Amniotic stem cell (primary cell): ENCODE data around the gene ZNF8.
"Not testable (repeated sequence)": the region's sequence is repeated elsewhere in the genome, so short reads cannot be mapped to it uniquely, and the experiment has no call there.

Source experiments
- DNase-seq: peaks from one replicate; lab custom pipeline; 2025; lab: John Stamatoyannopoulos, UW

Gene ZNF8

GRCh38 chr19:58336820-58337219 lies 58.1 kb downstream of the ZNF8 start:
- no peak for DNase-seq

GRCh38 chr19:58338336-58338735 lies 59.6 kb downstream of the ZNF8 start:
- DNase-seq = no peak

- DNase-seq = no peak
Observed at GRCh38 chr19:58338825-58339558, 60.2 kb downstream of the ZNF8 start.

GRCh38 chr19:58345558-58345957 lies 66.8 kb downstream of the ZNF8 start:
- no peak for DNase-seq

- peak; percentile 22 for DNase-seq
Observed at GRCh38 chr19:58346961-58347929, 68.5 kb downstream of the ZNF8 start.

GRCh38 chr19:58348080-58348479 lies 69.3 kb downstream of the ZNF8 start:
- DNase-seq = not testable (repeated sequence)

GRCh38 chr19:58349590-58349989 lies 70.8 kb downstream of the ZNF8 start:
- no peak for DNase-seq

- DNase-seq = no peak
Observed at GRCh38 chr19:58350001-58350861, 71.5 kb downstream of the ZNF8 start.

GRCh38 chr19:58350871-58351557 lies 72.3 kb downstream of the ZNF8 start:
- no peak for DNase-seq

- no peak for DNase-seq
Observed at GRCh38 chr19:58351558-58351878, 72.8 kb downstream of the ZNF8 start.

GRCh38 chr19:58351990-58352755 lies 73.4 kb downstream of the ZNF8 start:
- DNase-seq = no peak
